Panc1 (cell line): ENCODE results near the gene RAP1B.

Experiments used
- POLR2AphosphoS5 ChIP-seq: IDR thresholded peaks from 2 replicates; pipeline ENCODE4 v1.6.1; 2012; ENCODE audit warnings: mild to moderate bottlenecking, low read depth, low read length, moderate library complexity
- TCF7L2 ChIP-seq: IDR thresholded peaks from 2 replicates; pipeline ENCODE4 v1.6.1; 2011; ENCODE audit warnings: mild to moderate bottlenecking, low read depth, low read length, inconsistent platforms
- TF ChIP-seq, protein P1 (sequence below): fragments of 450-650 bp; IDR thresholded peaks from 2 replicates; pipeline ENCODE4 v1.5.1; 2017; ENCODE audit warnings: mild to moderate bottlenecking

DNA sequence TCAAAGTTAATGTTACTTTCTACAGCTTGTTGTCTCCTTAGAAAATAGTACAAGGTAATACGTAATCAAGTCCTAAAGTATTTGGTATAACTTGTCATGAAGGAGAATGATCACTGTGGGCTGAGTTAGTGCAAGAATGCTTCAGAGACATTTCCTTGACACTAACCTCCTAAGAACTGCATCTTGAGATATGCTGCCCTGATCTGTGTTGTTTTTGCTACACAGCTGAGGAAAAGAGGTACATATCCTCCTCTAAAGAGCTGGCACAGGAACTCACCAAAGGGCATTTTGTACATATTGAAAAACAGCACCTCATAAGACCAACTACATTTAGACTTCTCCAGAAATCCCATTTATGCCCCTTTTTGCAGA, 28.7 kb downstream of the RAP1B start:
- no peak for TF ChIP-seq TCF7L2
- TF ChIP-seq, protein P1, sequence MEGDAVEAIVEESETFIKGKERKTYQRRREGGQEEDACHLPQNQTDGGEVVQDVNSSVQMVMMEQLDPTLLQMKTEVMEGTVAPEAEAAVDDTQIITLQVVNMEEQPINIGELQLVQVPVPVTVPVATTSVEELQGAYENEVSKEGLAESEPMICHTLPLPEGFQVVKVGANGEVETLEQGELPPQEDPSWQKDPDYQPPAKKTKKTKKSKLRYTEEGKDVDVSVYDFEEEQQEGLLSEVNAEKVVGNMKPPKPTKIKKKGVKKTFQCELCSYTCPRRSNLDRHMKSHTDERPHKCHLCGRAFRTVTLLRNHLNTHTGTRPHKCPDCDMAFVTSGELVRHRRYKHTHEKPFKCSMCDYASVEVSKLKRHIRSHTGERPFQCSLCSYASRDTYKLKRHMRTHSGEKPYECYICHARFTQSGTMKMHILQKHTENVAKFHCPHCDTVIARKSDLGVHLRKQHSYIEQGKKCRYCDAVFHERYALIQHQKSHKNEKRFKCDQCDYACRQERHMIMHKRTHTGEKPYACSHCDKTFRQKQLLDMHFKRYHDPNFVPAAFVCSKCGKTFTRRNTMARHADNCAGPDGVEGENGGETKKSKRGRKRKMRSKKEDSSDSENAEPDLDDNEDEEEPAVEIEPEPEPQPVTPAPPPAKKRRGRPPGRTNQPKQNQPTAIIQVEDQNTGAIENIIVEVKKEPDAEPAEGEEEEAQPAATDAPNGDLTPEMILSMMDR = no peak
- no peak for TF ChIP-seq POLR2AphosphoS5
